ENCODE results near the gene PAXX.

The PAXX gene

GRCh38 chr9:136977649-136978072, 14.6 kb upstream of the PAXX start:
- peak overlapping the region; percentile 28 for H3K4me3 ChIP-seq (ENCODE audit: control insufficient read depth, low read depth, low read length)
- TF ChIP-seq, protein P1, sequence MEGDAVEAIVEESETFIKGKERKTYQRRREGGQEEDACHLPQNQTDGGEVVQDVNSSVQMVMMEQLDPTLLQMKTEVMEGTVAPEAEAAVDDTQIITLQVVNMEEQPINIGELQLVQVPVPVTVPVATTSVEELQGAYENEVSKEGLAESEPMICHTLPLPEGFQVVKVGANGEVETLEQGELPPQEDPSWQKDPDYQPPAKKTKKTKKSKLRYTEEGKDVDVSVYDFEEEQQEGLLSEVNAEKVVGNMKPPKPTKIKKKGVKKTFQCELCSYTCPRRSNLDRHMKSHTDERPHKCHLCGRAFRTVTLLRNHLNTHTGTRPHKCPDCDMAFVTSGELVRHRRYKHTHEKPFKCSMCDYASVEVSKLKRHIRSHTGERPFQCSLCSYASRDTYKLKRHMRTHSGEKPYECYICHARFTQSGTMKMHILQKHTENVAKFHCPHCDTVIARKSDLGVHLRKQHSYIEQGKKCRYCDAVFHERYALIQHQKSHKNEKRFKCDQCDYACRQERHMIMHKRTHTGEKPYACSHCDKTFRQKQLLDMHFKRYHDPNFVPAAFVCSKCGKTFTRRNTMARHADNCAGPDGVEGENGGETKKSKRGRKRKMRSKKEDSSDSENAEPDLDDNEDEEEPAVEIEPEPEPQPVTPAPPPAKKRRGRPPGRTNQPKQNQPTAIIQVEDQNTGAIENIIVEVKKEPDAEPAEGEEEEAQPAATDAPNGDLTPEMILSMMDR (conservative IDR thresholded peaks at IDR 0.05; ENCODE audit: control insufficient read depth, insufficient read depth, low read depth, low read length), result no peak
- no peak for DNase-seq (ENCODE audit: low read depth)

GRCh38 chr9:136978073-136978864, 14.0 kb upstream of the PAXX start:
- TF ChIP-seq, protein P1 (conservative IDR thresholded peaks at IDR 0.05; ENCODE audit: control insufficient read depth, insufficient read depth, low read depth, low read length), result no peak
- H3K4me3 ChIP-seq (ENCODE audit: control insufficient read depth, low read depth, low read length), result peak overlapping the region; percentile 28
- peak; percentile 43 for DNase-seq (ENCODE audit: low read depth)

DNA sequence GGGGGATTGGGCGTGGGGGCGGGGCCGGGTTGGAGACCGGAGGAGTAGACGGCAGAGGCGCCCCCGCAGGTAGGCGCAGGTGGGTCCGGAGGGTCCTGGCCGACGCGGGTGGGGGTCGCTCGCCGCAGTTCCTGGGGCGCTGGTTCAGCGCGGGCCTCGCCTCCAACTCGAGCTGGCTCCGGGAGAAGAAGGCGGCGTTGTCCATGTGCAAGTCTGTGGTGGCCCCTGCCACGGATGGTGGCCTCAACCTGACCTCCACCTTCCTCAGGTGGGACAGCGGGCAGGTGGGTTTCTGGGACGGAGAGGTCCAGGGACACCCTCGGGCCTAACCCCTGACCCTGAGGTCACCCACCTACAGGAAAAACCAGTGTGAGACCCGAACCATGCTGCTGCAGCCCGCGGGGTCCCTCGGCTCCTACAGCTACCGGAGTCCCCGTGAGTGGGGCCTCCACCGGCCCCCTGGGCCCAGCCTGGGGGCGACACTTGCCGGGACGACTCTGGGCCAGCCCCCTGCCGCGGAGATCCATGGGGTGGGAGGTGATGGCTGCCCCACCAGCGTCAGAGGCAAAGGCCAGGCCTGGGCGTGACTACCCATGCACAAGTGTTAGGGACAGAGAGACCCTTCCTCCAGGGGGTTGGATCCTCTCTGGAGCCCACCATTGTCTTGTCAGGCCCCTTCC, 13.2 kb upstream of the PAXX start:
- H3K4me3 ChIP-seq (ENCODE audit: control insufficient read depth, low read depth, low read length), result no peak overlapping the region
- TF ChIP-seq, protein P1 (conservative IDR thresholded peaks at IDR 0.05; ENCODE audit: control insufficient read depth, insufficient read depth, low read depth, low read length), result no peak

GRCh38 chr9:136979769-136980587, 12.2 kb upstream of the PAXX start:
- TF ChIP-seq, protein P1 (conservative IDR thresholded peaks at IDR 0.05; ENCODE audit: control insufficient read depth, insufficient read depth, low read depth, low read length), result no peak
- no peak overlapping the region for H3K4me3 ChIP-seq (ENCODE audit: control insufficient read depth, low read depth, low read length)
- DNase-seq (ENCODE audit: low read depth), result no peak

More for the DNA sequence above, 13.2 kb upstream of the PAXX start:
- no peak for DNase-seq (ENCODE audit: low read depth)

DNA sequence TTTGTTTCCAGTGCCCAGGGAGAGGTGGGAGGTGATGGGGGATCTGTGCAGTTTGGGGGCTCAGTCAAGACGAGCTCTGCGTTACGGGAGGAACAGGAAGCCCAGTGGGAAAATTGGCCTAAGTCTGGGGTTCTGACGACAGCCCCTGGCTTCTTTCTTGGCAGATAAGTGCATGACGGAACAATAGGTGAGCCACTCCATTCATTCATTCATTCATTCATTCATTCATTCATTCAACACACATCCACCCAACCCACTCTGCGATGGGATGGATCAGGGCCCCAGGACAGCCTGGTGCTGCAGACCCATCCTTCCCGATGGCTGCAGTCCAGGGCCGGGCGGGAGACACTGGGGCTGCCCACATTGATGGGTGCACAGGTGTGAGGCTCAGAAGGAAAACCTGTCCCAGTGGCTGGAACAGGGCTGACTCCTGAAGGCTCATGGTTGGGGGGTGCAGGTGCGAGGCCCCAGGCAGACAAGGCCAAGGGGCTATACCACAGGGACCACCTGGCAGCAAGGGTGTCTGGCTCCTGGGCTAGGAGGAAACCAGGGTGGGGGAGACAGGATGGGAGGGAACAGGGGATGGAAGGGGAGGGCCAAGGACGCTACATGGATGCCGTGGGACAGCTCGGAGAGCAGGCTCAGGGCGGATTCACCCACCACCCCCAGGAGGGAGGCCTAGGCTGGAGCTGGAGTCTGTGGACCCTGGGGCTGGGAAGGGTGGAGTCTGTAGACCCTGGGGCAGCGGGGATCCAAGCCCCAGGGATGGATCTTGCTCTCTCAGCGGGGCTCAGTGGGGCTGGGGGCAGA, 11.3 kb upstream of the PAXX start:
- no peak overlapping the region for H3K4me3 ChIP-seq (ENCODE audit: control insufficient read depth, low read depth, low read length)
- TF ChIP-seq, protein P1 (conservative IDR thresholded peaks at IDR 0.05; ENCODE audit: control insufficient read depth, insufficient read depth, low read depth, low read length), result no peak
- no peak for DNase-seq (ENCODE audit: low read depth)
